Psoas muscle (tissue), 8 donors: Measurements from ENCODE around the gene NTRK2. TPM values are rescaled to one million over a fixed set of nuclear protein-coding genes. Genes with fewer than 3 reads are reported as not detected.

Source experiments
- ATAC-seq, 4 donors: fragments of 200-7000 bp; cut with Tn5 transposase; one replicate each; pipeline ENCODE4 v1.9.1; 2020; ENCODE audit warnings: moderate library complexity in 3 of 4, mild to moderate bottlenecking in 2 of 4
- DNase-seq, 2 donors: peaks; one replicate each; pipeline ENCODE4 v3.0.0-alpha.2; 2020
- H3K27ac ChIP-seq: fragments of 200-600 bp; one replicate; pipeline ENCODE4 v1.8.0; 2022
- H3K27me3 ChIP-seq, 3 donors: fragments of 200-600 bp in 1 of 3; one replicate each; pipeline versions ENCODE4 v1.6.1 to v1.8.0; 2013 to 2022; ENCODE audit warnings: low read length in 2 of 3, mild to moderate bottlenecking in 2 of 3, moderate library complexity in 1 of 3; ENCODE audit not compliant: insufficient read depth in 3 of 3
- H3K36me3 ChIP-seq, 2 donors: fragments of 200-600 bp in 1 of 2; one replicate each; pipeline versions ENCODE4 v1.6.1 to v1.8.0; 2013 to 2022; ENCODE audit warnings: low read depth in 1 of 2, mild to moderate bottlenecking in 1 of 2, moderate library complexity in 1 of 2; ENCODE audit not compliant: insufficient read depth in 1 of 2
- H3K4me1 ChIP-seq: fragments of 200-600 bp; one replicate; pipeline ENCODE4 v1.8.0; 2022
- H3K4me3 ChIP-seq: fragments of 200-600 bp; one replicate; pipeline ENCODE4 v1.8.0; 2022; ENCODE audit warnings: mild to moderate bottlenecking
- H3K9me3 ChIP-seq: fragments of 200-600 bp; one replicate; pipeline ENCODE4 v1.8.0; 2022
- WGBS, 3 donors: extraction: QIAGEN DNeasy Blood & Tissue Kit; methylation state at CpG; one replicate each; pipeline versions ENCODE4 v1.1.6 to v1.1.7; 2013; 5-methylcytosine and 5-hydroxymethylcytosine counted together
- intact Hi-C, 2 donors: fragments of 100-400 bp; cut with DNase I; formaldehyde crosslinking; loops; one replicate each; pipeline versions ENCODE4 v1.11.0 to v1.14.2; 2022
- polyA plus RNA-seq, 3 donors: library from polyadenylated mRNA; stranded (reverse); fragments of 200-250 nt; gene quantifications; one replicate each; pipeline ENCODE4 v1.2.3, GENCODE V29; 2013
- total RNA-seq, 4 donors: library from RNA; stranded (reverse); fragmentation: NEBNext Ultra II Directional in 2 of 4; extraction: Animal tissue kit (Norgen Biotek cat#: 25700) in 2 of 4; gene quantifications; one replicate each; pipeline versions ENCODE4 v1.2.1 to v1.2.4, GENCODE V29; 2021 to 2023
- TF ChIP-seq, protein P1 (sequence below): fragments of 200-600 bp; IDR thresholded peaks from one replicate; pipeline ENCODE4 v1.8.0; 2022; ENCODE audit warnings: antibody characterized with exemption
- donor health status: healthy with polysubstance abuse.
- donor health status: DM: no; HTN: no; CAD: no; lungs with moderate emphysema.
- donor health status: Bipolar disorder and iron deficiency.
- donor health status: healthy.
- donor health status: DM: yes; HTN: yes; CAD: no.
- donor health status: DM: no; HTN: no; CAD: no.
- donor health status: DM: no; HTN: no; CAD: no.
- donor health status: DM: yes; HTN: yes; CAD: no.

The NTRK2 gene
- total and polyA plus RNA-seq, 7 donors: 0.46 to 3.6 (median 1.4) TPM

DNA sequence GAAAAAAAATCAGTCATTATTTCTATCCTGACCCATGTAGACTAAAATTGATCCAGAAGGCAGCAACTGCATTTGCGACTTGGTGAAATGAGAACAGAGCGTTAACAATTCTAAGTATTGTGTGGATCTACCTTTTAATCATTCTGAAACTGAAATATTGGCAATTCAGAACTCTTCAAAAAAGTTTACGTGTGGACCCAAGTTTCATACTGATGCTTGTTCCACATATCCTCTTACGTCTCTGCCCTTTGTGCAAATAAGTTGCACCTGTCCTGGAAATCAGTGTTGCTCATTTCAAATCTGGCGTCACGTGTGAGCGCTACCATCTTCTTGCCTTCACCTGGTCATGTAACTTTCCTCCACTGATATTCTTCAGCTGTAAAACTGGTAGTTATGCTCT lies 74.7 kb downstream of the NTRK2 start:
- DNase-seq (no peak), ATAC-seq (no peak)
- Histone ChIP-seq H3K27ac (no peak overlapping the region), H3K27me3 (no peaks in the 10 kb centered on the region), H3K9me3 (no peaks in the 10 kb centered on the region), H3K4me3 (no peak overlapping the region), H3K36me3 (no peaks in the 10 kb centered on the region), H3K4me1 (no peaks in the 10 kb centered on the region)
- intact Hi-C loops: no loop called here
- TF ChIP-seq, protein P1, sequence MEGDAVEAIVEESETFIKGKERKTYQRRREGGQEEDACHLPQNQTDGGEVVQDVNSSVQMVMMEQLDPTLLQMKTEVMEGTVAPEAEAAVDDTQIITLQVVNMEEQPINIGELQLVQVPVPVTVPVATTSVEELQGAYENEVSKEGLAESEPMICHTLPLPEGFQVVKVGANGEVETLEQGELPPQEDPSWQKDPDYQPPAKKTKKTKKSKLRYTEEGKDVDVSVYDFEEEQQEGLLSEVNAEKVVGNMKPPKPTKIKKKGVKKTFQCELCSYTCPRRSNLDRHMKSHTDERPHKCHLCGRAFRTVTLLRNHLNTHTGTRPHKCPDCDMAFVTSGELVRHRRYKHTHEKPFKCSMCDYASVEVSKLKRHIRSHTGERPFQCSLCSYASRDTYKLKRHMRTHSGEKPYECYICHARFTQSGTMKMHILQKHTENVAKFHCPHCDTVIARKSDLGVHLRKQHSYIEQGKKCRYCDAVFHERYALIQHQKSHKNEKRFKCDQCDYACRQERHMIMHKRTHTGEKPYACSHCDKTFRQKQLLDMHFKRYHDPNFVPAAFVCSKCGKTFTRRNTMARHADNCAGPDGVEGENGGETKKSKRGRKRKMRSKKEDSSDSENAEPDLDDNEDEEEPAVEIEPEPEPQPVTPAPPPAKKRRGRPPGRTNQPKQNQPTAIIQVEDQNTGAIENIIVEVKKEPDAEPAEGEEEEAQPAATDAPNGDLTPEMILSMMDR: no peak
- WGBS, 3 donors: 80 to 81% (median 80%) methylated on average over 7 of the region's 7 CpGs

DNA sequence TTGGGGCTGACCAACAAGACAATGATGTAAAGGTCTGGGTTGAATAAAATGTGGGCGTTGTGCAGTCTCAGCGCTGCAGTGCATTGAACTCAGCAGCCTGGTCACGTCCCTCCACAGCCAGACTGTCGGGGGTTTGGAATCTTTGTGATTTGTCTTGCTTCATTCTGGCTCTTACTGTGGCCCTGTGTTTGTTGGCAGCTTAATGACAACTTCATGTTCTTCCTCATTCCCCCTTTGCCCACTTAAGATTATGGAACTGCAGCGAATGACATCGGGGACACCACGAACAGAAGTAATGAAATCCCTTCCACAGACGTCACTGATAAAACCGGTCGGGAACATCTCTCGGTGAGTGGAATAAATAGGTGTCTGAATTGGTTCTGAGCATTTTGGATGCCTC lies 75.2 kb downstream of the NTRK2 start:
- WGBS, 3 donors: 72 to 77% (median 73%) methylated on average over 11 of the region's 11 CpGs
- Histone ChIP-seq H3K9me3 (no peaks in the 10 kb centered on the region), H3K27me3 (no peaks in the 10 kb centered on the region), H3K36me3 (no peaks in the 10 kb centered on the region), H3K4me3 (no peak overlapping the region), H3K27ac (no peak overlapping the region), H3K4me1 (no peaks in the 10 kb centered on the region)
- no peak for DNase-seq
- intact Hi-C loops: no loop called here
- ATAC-seq: no peak
- TF ChIP-seq, protein P1: no peak

DNA sequence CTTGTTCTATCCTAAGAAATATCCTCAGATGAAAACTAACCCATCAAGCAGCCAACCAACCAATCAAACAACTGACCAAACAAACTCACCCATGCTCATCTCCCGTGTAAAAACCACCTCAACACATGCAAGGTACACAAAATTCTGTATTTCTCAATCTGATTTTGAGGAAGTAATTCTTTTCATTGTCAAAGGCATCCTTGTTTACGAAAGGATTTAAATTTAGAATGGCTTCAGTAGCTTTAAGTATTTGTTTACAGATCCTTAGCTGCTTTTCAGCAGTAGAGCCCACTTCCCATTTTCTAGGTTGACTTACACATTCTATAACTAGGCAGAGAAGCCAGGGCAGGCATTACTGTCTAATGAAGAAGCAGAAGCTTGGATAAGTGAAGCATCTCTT lies 78.6 kb downstream of the NTRK2 start:
- Histone ChIP-seq H3K4me1 (no peaks in the 10 kb centered on the region), H3K4me3 (no peak overlapping the region), H3K27me3 (no peaks in the 10 kb centered on the region), H3K36me3 (no peaks in the 10 kb centered on the region), H3K27ac (no peak overlapping the region), H3K9me3 (no peaks in the 10 kb centered on the region)
- intact Hi-C loops: no loop called here
- TF ChIP-seq, protein P1: no peak
- 81 to 83% (median 83%) methylated on average over 2 of the region's 2 CpGs for WGBS, 3 donors
- DNase-seq (no peak), ATAC-seq (no peak)

DNA sequence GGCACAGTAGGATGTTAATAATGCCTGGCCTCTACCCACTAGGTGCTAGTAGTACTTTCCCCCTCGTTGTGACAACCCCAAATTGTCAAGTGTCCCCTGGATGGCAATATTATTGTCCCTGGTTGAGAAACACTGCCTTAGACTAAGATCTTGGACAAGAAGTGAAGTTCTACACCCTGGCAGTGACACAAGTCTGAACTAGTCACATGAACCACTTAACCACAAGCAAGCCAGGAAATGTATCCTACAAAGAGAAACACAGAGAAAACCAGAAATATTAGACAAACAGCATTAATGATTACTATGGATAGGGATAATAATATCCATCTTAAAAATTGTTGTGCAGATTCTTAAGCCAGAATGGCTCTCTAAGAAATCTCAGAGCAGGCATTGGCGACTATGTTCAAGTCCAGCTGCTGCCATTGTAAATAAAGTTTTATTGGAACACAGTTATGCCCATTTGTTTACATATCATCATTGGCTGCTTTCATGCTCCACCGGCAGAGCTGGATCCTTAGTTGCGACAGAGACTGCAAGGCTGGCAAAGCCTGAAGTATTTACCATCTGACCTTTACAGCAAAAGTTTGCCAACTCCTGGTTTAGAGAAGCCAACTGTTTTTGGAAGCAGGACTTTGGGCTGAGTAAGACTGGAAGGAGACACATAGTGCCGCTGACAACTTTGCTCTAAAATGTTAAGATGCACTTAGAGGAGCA lies 80.8 kb downstream of the NTRK2 start:
- ATAC-seq: no peak
- TF ChIP-seq, protein P1: no peak

DNA sequence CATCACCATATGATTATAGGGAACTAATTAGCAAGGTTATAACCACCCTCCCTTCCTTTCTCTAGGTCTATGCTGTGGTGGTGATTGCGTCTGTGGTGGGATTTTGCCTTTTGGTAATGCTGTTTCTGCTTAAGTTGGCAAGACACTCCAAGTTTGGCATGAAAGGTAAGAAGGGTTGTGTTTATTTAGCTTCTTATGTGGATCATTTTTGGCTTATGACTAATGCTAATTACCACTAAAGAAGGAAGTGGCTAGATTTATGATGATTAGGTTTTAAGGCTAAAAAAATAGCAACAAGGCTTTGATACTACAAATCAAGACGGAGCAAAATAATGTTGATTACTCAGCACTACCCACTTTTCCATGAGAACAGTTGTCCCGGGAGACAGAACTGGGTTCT lies 82.4 kb downstream of the NTRK2 start:
- DNase-seq (no peak), ATAC-seq (no peak)
- no peak overlapping the region for H3K27ac ChIP-seq
- H3K4me3 ChIP-seq: no peak overlapping the region
- H3K36me3 ChIP-seq: no peaks in the 10 kb centered on the region
- intact Hi-C loops: no loop called here
- H3K9me3 ChIP-seq: no peaks in the 10 kb centered on the region
- no peaks in the 10 kb centered on the region for H3K4me1 ChIP-seq
- no peaks in the 10 kb centered on the region for H3K27me3 ChIP-seq
- WGBS, 3 donors: 74 to 83% (median 77%) methylated on average over 3 of the region's 3 CpGs
- TF ChIP-seq, protein P1: no peak

More for the DNA sequence above, 80.8 kb downstream of the NTRK2 start:
- 47 to 61% (median 49%) methylated on average over 5 of the region's 5 CpGs for WGBS, 3 donors
- Histone ChIP-seq H3K4me1 (no peaks in the 10 kb centered on the region), H3K9me3 (no peaks in the 10 kb centered on the region), H3K27ac (no peak overlapping the region), H3K36me3 (no peaks in the 10 kb centered on the region), H3K4me3 (no peak overlapping the region), H3K27me3 (no peaks in the 10 kb centered on the region)
- DNase-seq: no peak
- intact Hi-C loops: no loop called here
